HFFc6 (cell line): ENCODE measurements around the gene NPHS1. TPM values are rescaled to one million over a fixed set of nuclear protein-coding genes. Genes with fewer than 3 reads are reported as not detected.

Source experiments
- DNase-seq: peaks from one replicate; pipeline ENCODE4 v3.0.0-alpha.2; 2018
- H3K27ac Mint-ChIP-seq: 2 replicates; pipeline ENCODE4 v1.8.0; 2020; ENCODE audit warnings: mild to moderate bottlenecking, mixed read lengths
- H3K27me3 Mint-ChIP-seq: 2 replicates; pipeline ENCODE4 v1.8.0; 2021; ENCODE audit warnings: mild to moderate bottlenecking, moderate library complexity, mixed read lengths; ENCODE audit not compliant: insufficient read depth
- H3K36me3 Mint-ChIP-seq: 2 replicates; pipeline ENCODE4 v1.8.0; 2021; ENCODE audit warnings: low read depth, mixed read lengths
- H3K4me1 Mint-ChIP-seq: 2 replicates; pipeline ENCODE4 v1.8.0; 2020; ENCODE audit warnings: low read depth, mixed read lengths
- H3K4me3 Mint-ChIP-seq: 2 replicates; pipeline ENCODE4 v1.8.0; 2020; ENCODE audit warnings: mild to moderate bottlenecking, moderate library complexity, mixed read lengths
- H3K9me3 Mint-ChIP-seq: 2 replicates; pipeline ENCODE4 v1.8.0; 2020; ENCODE audit warnings: mild to moderate bottlenecking, mixed read lengths
- total RNA-seq, 6 experiments: library from RNA; stranded (reverse); fragmentation: NEBNext Ultra II Directional; extraction: Animal tissue kit (Norgen Biotek cat#: 25700); gene quantifications; 2 replicates in 1 of 6; 3 replicates in 5 of 6; pipeline ENCODE4 v1.2.3, GENCODE V29; 2021
- TF ChIP-seq, protein P1 (sequence below): fragments of 200-600 bp; sonication (generic); IDR thresholded peaks from 2 replicates; pipeline ENCODE4 v1.5.0; 2021; ENCODE audit warnings: antibody characterized with exemption, mild to moderate bottlenecking

NPHS1 gene
- total RNA-seq, 6 experiments from 2014 or later, result not detected

DNA sequence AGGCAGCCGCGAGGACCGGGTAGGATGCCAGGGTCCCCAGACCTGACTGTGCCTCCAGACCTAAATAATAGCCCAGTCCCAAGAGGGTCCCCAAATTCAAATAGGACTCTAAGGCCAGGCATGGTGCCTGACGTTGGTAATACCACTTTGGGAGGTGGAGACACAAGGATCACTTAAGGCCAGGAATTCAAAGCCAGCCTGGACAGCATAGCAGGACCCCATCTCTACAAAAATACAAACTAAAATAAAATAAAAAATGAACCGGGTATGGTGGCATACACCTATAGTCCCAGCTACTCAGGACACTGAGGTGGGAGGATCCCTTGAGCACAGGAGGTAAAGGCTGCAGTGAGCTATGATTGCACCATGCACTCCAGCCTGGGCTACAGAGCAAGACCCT, 10.7 kb upstream of the NPHS1 start:
- Mint-ChIP-seq H3K27me3 (peaks cover 52% of the 10 kb centered on the region), H3K4me3 (no peak overlapping the region)

DNA sequence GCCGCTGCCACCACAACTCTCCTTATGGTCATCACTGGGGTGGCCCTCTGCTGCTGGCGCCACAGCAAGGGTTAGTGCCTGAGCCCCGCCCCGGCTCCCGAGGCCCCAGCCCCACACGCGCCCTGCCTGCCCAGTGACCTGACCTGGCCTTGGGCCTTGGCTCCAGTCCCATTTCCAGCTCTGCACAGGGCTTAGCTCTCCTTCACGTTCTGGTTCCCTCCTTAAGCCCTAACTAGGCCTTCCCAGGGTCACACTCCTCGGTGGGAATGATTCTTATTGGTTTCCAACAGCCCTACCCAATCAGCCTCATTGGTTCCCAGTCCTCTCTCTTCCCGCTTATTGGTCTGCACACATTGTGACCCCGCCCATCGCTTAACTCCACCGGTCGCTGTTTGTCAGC, 10.2 kb upstream of the NPHS1 start:
- peaks cover 49% of the 10 kb centered on the region for H3K27me3 Mint-ChIP-seq
- no peak overlapping the region for H3K4me3 Mint-ChIP-seq
- H3K9me3 Mint-ChIP-seq, result no peaks in the 10 kb centered on the region
- TF ChIP-seq, protein P1, sequence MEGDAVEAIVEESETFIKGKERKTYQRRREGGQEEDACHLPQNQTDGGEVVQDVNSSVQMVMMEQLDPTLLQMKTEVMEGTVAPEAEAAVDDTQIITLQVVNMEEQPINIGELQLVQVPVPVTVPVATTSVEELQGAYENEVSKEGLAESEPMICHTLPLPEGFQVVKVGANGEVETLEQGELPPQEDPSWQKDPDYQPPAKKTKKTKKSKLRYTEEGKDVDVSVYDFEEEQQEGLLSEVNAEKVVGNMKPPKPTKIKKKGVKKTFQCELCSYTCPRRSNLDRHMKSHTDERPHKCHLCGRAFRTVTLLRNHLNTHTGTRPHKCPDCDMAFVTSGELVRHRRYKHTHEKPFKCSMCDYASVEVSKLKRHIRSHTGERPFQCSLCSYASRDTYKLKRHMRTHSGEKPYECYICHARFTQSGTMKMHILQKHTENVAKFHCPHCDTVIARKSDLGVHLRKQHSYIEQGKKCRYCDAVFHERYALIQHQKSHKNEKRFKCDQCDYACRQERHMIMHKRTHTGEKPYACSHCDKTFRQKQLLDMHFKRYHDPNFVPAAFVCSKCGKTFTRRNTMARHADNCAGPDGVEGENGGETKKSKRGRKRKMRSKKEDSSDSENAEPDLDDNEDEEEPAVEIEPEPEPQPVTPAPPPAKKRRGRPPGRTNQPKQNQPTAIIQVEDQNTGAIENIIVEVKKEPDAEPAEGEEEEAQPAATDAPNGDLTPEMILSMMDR, result no peak
- H3K27ac Mint-ChIP-seq, result no peak overlapping the region
- no peak for DNase-seq
- no peaks in the 10 kb centered on the region for H3K4me1 Mint-ChIP-seq
- H3K36me3 Mint-ChIP-seq, result no peaks in the 10 kb centered on the region

More for the DNA sequence above, 10.7 kb upstream of the NPHS1 start:
- DNase-seq, result no peak
- no peaks in the 10 kb centered on the region for H3K9me3 Mint-ChIP-seq
- no peaks in the 10 kb centered on the region for H3K36me3 Mint-ChIP-seq
- no peak overlapping the region for H3K27ac Mint-ChIP-seq
- TF ChIP-seq, protein P1, result no peak
- no peaks in the 10 kb centered on the region for H3K4me1 Mint-ChIP-seq

DNA sequence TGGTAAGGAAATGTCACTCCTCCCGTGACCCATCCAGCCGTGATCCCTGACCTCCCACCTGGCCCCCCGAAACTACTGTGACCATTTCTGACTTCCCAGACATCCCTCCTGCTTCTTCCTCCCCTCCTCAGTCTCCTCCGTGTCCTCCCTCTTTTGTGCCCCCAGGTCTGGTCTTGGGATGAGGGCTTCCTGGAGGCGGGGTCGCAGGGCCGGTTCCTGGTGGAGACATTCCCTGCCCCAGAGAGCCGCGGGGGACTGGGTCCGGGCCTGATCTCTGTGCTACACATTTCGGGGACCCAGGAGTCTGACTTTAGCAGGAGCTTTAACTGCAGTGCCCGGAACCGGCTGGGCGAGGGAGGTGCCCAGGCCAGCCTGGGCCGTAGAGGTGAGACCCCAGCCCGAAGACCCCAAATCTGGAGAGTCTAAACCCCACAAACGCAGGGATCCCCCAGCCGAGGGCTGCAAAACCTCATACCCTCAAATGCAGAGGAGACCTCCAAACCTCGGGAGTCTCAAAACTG, 9.4 kb upstream of the NPHS1 start:
- H3K4me1 Mint-ChIP-seq, result no peaks in the 10 kb centered on the region
- no peak overlapping the region for H3K27ac Mint-ChIP-seq
- H3K9me3 Mint-ChIP-seq, result no peaks in the 10 kb centered on the region
- TF ChIP-seq, protein P1, result no peak
- no peak overlapping the region for H3K4me3 Mint-ChIP-seq
- H3K27me3 Mint-ChIP-seq, result peaks cover 48% of the 10 kb centered on the region
- H3K36me3 Mint-ChIP-seq, result no peaks in the 10 kb centered on the region
- no peak for DNase-seq

DNA sequence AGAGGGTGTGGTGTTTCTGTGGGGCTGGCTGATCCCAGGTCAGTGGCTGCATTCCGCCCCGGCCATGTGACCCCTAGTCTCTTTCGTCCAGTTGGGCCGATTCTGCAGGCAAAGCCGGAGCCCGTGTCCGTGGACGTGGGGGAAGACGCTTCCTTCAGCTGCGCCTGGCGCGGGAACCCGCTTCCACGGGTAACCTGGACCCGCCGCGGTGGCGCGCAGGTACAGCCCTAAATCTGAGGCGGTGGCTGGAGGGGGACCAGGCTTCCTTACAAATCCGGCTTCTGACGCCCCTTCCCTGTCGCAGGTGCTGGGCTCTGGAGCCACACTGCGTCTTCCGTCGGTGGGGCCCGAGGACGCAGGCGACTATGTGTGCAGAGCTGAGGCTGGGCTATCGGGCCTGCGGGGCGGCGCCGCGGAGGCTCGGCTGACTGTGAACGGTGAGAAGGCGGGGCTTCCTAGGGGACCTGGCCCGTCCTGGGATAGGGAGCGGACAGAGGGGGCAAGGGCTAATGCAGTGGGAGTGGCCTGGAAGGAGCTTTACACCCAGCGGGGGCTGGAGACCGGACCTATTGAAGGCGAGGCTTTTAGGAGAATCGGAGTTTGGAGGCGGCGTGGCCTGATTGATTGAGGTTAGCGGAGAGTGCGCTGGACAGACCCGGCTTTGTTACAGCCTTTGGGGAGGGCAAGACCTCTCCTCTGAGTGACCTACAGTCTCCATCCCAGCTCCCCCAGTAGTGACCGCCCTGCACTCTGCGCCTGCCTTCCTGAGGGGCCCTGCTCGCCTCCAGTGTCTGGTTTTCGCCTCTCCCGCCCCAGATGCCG, 8.7 kb upstream of the NPHS1 start:
- H3K4me1 Mint-ChIP-seq, result no peaks in the 10 kb centered on the region
- H3K4me3 Mint-ChIP-seq, result no peak overlapping the region
- TF ChIP-seq, protein P1, result no peak
- no peaks in the 10 kb centered on the region for H3K36me3 Mint-ChIP-seq
- peaks cover 43% of the 10 kb centered on the region for H3K27me3 Mint-ChIP-seq
- H3K9me3 Mint-ChIP-seq, result no peaks in the 10 kb centered on the region
- no peak for DNase-seq
- no peak overlapping the region for H3K27ac Mint-ChIP-seq

DNA sequence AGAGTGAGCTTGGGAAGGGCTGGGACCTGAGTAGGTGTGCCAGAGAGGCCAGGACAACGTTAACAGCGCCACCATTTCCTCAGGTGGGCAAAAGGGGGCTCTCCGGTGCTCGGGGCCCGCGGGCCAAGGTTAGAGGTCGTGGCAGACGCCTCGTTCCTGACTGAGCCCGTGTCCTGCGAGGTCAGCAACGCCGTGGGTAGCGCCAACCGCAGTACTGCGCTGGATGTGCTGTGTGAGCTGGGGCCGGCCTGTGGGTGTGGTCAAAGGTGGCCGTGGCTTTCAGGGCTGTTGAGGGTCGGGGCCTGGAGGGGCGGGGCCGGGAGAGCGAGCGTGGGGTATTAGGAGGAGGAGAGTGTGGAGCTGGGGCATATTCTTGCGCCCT, 8.1 kb upstream of the NPHS1 start:
- DNase-seq, result no peak
- peaks cover 41% of the 10 kb centered on the region for H3K27me3 Mint-ChIP-seq
- TF ChIP-seq, protein P1, result no peak
- H3K27ac Mint-ChIP-seq, result no peak overlapping the region
- H3K4me3 Mint-ChIP-seq, result no peak overlapping the region
- H3K36me3 Mint-ChIP-seq, result no peaks in the 10 kb centered on the region
- no peaks in the 10 kb centered on the region for H3K9me3 Mint-ChIP-seq
- no peaks in the 10 kb centered on the region for H3K4me1 Mint-ChIP-seq
